Liver (tissue), 9 donors: ENCODE results near the gene SMIM5. TPM values are rescaled to one million over a fixed set of nuclear protein-coding genes. Genes with fewer than 3 reads are reported as not detected.

ENCODE experiments used
- DNase-seq: peaks from one replicate; pipeline ENCODE4 v3.0.0-alpha.2; 2017; ENCODE audit warnings: low spot score
- H3K27ac ChIP-seq, 2 donors: one replicate each; pipeline ENCODE4 v1.7.0; 2013; ENCODE audit warnings: inconsistent platforms in 2 of 2, low read length in 2 of 2, control low read depth in 1 of 2, low read depth in 1 of 2, mild to moderate bottlenecking in 1 of 2
- H3K27me3 ChIP-seq, 4 donors: one replicate each; pipeline versions ENCODE4 v1.6.1 to v1.7.0; 2013; ENCODE audit warnings: low read length in 3 of 4, inconsistent platforms in 1 of 4, mild to moderate bottlenecking in 1 of 4, moderate library complexity in 1 of 4; ENCODE audit not compliant: control insufficient read depth in 4 of 4, insufficient read depth in 4 of 4
- H3K36me3 ChIP-seq, 4 donors: one replicate each; pipeline versions ENCODE4 v1.6.1 to v1.7.0; 2013; ENCODE audit warnings: low read length in 3 of 4, mild to moderate bottlenecking in 3 of 4, low read depth in 1 of 4, moderate library complexity in 1 of 4; ENCODE audit not compliant: control insufficient read depth in 4 of 4, insufficient read depth in 3 of 4
- H3K4me1 ChIP-seq, 4 donors: one replicate each; pipeline versions ENCODE4 v1.6.1 to v1.7.0; 2013; ENCODE audit warnings: low read length in 3 of 4, mild to moderate bottlenecking in 3 of 4, moderate library complexity in 1 of 4; ENCODE audit not compliant: control insufficient read depth in 4 of 4, insufficient read depth in 4 of 4
- H3K4me3 ChIP-seq, 3 donors: one replicate each; pipeline versions ENCODE4 v1.6.1 to v1.7.0; 2013; ENCODE audit warnings: low read length in 3 of 3, control low read depth in 1 of 3, low read depth in 1 of 3, mild to moderate bottlenecking in 1 of 3
- H3K9ac ChIP-seq, 2 donors: one replicate each; pipeline ENCODE4 v1.7.0; 2013; ENCODE audit warnings: low read length in 2 of 2, mild to moderate bottlenecking in 2 of 2, moderate library complexity in 2 of 2, control low read depth in 1 of 2, low read depth in 1 of 2
- H3K9me3 ChIP-seq, 4 donors: one replicate each; pipeline versions ENCODE4 v1.6.1 to v1.7.0; 2013; ENCODE audit warnings: low read length in 3 of 4; ENCODE audit not compliant: control insufficient read depth in 4 of 4
- ATF3 ChIP-seq: IDR thresholded peaks from 2 replicates; pipeline ENCODE4 v1.6.1; 2016; ENCODE audit warnings: antibody characterized with exemption
- CTCF ChIP-seq: fragments of 150-350 bp; IDR thresholded peaks from 2 replicates; pipeline ENCODE4 v1.5.1; 2017; ENCODE audit warnings: improper control_type of control experiment, low read depth, low read length; ENCODE audit not compliant: missing input control
- FOXA1 ChIP-seq: IDR thresholded peaks from 2 replicates; pipeline ENCODE4 v1.6.1; 2016; ENCODE audit warnings: antibody characterized with exemption
- HNF4A ChIP-seq, 2 donors: conservative IDR thresholded peaks; 2 replicates each; pipeline ENCODE4 v1.6.1; 2016; ENCODE audit warnings: antibody characterized with exemption in 2 of 2, mild to moderate bottlenecking in 2 of 2
- JUND ChIP-seq, 2 donors: IDR thresholded peaks; 2 replicates each; pipeline ENCODE4 v1.6.1; 2016; ENCODE audit warnings: antibody characterized with exemption in 2 of 2
- NR2F2 ChIP-seq: IDR thresholded peaks from 2 replicates; pipeline ENCODE4 v1.6.1; 2016; ENCODE audit warnings: antibody characterized with exemption
- RAD21 ChIP-seq, 2 donors: IDR thresholded peaks; 2 replicates each; pipeline ENCODE4 v1.6.1; 2016; ENCODE audit warnings: antibody characterized with exemption in 2 of 2, mild to moderate bottlenecking in 2 of 2
- REST ChIP-seq: IDR thresholded peaks from 2 replicates; pipeline ENCODE4 v1.6.1; 2016; ENCODE audit warnings: antibody characterized with exemption, mild to moderate bottlenecking
- SP1 ChIP-seq: IDR thresholded peaks from 2 replicates; pipeline ENCODE4 v1.6.1; 2018; ENCODE audit warnings: antibody characterized with exemption, mild to moderate bottlenecking
- TAF1 ChIP-seq: conservative IDR thresholded peaks from 2 replicates; pipeline ENCODE4 v1.6.1; 2016; ENCODE audit warnings: antibody characterized with exemption, mild to moderate bottlenecking
- WGBS: extraction: QIAGEN DNeasy Blood & Tissue Kit; methylation state at CpG from one replicate; pipeline ENCODE4 v1.1.7; 2013; 5-methylcytosine and 5-hydroxymethylcytosine counted together
- polyA plus RNA-seq, 2 donors: library from polyadenylated mRNA; stranded (reverse) in 1 of 2; unstranded in 1 of 2; fragments of 200-250 nt in 1 of 2; fragments of >200 nt in 1 of 2; fragmentation: Nextera tagmentation in 1 of 2; extraction: Ambion mirVana in 1 of 2; gene quantifications; one replicate each; pipeline versions ENCODE4 v1.2.1 to v1.2.3, GENCODE V29; 2013 to 2015
- total RNA-seq, 2 donors: library from RNA; depleted of rRNA; stranded (reverse); fragments of >200 nt; gene quantifications; one replicate each; pipeline ENCODE4 v1.2.3, GENCODE V29; 2014
- donor health status: healthy.
- donor health status: healthy.
- donor health status: healthy.
- donor health status: healthy.
- donor health status: healthy.

The SMIM5 gene
- total RNA-seq (10 to 100 TPM in 1 of 2 donors, under 1 TPM in 1; 0.25 to 54.9 TPM), polyA plus RNA-seq (under 1 TPM; 0.10 TPM)

- peaks cover 0 to 10% (median under 1%) of the 10 kb centered on the region in 4 donors for H3K36me3 ChIP-seq
- H3K9ac ChIP-seq: no peak within 1 kb of the TSS
- DNase-seq: peak; percentile 92
- peaks cover 8 to 25% (median 16%) of the 10 kb centered on the region in 4 donors for H3K4me1 ChIP-seq
- peak within 1 kb of the TSS; percentile 65 to 66 for H3K27ac ChIP-seq
- no peaks in the 10 kb centered on the region for H3K9me3 ChIP-seq
- 17% methylated on average over 19 of the region's 19 CpGs for WGBS
- no peak within 1 kb of the TSS for H3K4me3 ChIP-seq
- TF ChIP-seq CTCF (peak; percentile 93), JUND (IDR thresholded peaks at IDR 0.05) (no peak), RAD21 (IDR thresholded peaks at IDR 0.05) (peak; percentile 75 to 81)
- no peaks in the 10 kb centered on the region for H3K27me3 ChIP-seq
Observed at GRCh38 chr17:75632863-75633485, at the start of gene SMIM5. TSS of gene SMIM5 (plus strand) at chr17:75633434. CDS start at chr17:75640202, 6,768 bp downstream.

GRCh38 chr17:75584849-75585175 lies 48.4 kb upstream of the SMIM5 start:
- 94% methylated on average over 7 of the region's 7 CpGs for WGBS

More at GRCh38 chr17:75584849-75585175, 48.4 kb upstream of the SMIM5 start:
- Histone ChIP-seq H3K4me1 (peaks cover 0 to 7% (median 4%) of the 10 kb centered on the region in 4 donors), H3K27me3 (no peaks in the 10 kb centered on the region), H3K9ac (no peak overlapping the region), H3K4me3 (no peak overlapping the region), H3K27ac (no peak overlapping the region), H3K9me3 (no peaks in the 10 kb centered on the region), H3K36me3 (no peaks in the 10 kb centered on the region)
- no peak for DNase-seq
- no peak for TF ChIP-seq ATF3
- no peak for TF ChIP-seq NR2F2
- no peak for TF ChIP-seq RAD21 (IDR thresholded peaks at IDR 0.05)
- TF ChIP-seq TAF1: no peak
- TF ChIP-seq CTCF: no peak
- TF ChIP-seq SP1: no peak
- TF ChIP-seq REST: no peak
- no peak for TF ChIP-seq FOXA1
- TF ChIP-seq HNF4A (conservative IDR thresholded peaks at IDR 0.05): no peak
